Upper lobe of left lung (tissue), 6 donors: ENCODE results near the gene MPI. TPM values are rescaled to one million over a fixed set of nuclear protein-coding genes. Genes with fewer than 3 reads are reported as not detected.

Experiments
- ATAC-seq, 2 donors: fragments of 200-7000 bp; cut with Tn5 transposase; one replicate each; pipeline ENCODE4 v1.9.1; 2022; ENCODE audit warnings: mild to moderate bottlenecking in 2 of 2, moderate library complexity in 2 of 2; ENCODE audit not compliant: low FRiP score in 2 of 2
- DNase-seq, 2 donors: peaks; one replicate each; pipeline ENCODE4 v3.0.0-alpha.2; 2019 to 2020
- H3K27ac ChIP-seq, 4 donors: fragments of 200-600 bp; sonication (generic); one replicate each; pipeline ENCODE4 v1.5.1; 2016 to 2019
- H3K27me3 ChIP-seq, 4 donors: fragments of 200-600 bp; sonication (generic); one replicate each; pipeline ENCODE4 v1.5.1; 2017 to 2019
- H3K36me3 ChIP-seq, 4 donors: fragments of 200-600 bp; sonication (generic); one replicate each; pipeline ENCODE4 v1.5.1; 2016 to 2019
- H3K4me1 ChIP-seq, 4 donors: fragments of 200-600 bp; sonication (generic); one replicate each; pipeline ENCODE4 v1.5.1; 2018 to 2019
- H3K4me3 ChIP-seq, 4 donors: fragments of 200-600 bp; sonication (generic); one replicate each; pipeline ENCODE4 v1.5.1; 2017 to 2019; ENCODE audit warnings: mild to moderate bottlenecking in 2 of 4, moderate library complexity in 1 of 4
- H3K9me3 ChIP-seq, 4 donors: fragments of 200-600 bp; sonication (generic); one replicate each; pipeline ENCODE4 v1.5.1; 2018 to 2019
- EP300 ChIP-seq, 4 donors: sonication (generic); formaldehyde crosslinking; IDR thresholded peaks; one replicate each; pipeline ENCODE4 v1.5.1; 2017; ENCODE audit warnings: antibody characterized with exemption in 4 of 4, control low read depth in 2 of 4
- POLR2A ChIP-seq, 4 donors: fragments of 450-650 bp; IDR thresholded peaks; one replicate each; pipeline ENCODE4 v1.5.1; 2016 to 2017; ENCODE audit warnings: antibody characterized with exemption in 4 of 4, mild to moderate bottlenecking in 2 of 4
- POLR2AphosphoS5 ChIP-seq, 2 donors: sonication (generic); formaldehyde crosslinking; IDR thresholded peaks; one replicate each; pipeline ENCODE4 v1.5.1; 2017; ENCODE audit warnings: antibody characterized with exemption in 2 of 2
- WGBS, 2 donors: methylation state at CpG; one replicate each; pipeline ENCODE4 v1.1.5; 2017 to 2018; 5-methylcytosine and 5-hydroxymethylcytosine counted together
- small RNA-seq, 4 donors: library from RNA; depleted of rRNA; stranded (forward); fragments of <200 nt; gene quantifications; one replicate each; pipeline ENCODE3, GENCODE V24; 2016
- total RNA-seq, 6 donors: library from RNA; depleted of rRNA in 4 of 6; stranded (reverse); fragments of >200 nt in 4 of 6; gene quantifications; one replicate each; pipeline versions ENCODE4 v1.1.0 to v1.2.1, GENCODE V29; 2016 to 2021
- TF ChIP-seq, protein P1 (sequence below), 6 experiments: fragments of 450-650 bp in 4 of 6; fragments of 200-600 bp in 2 of 6; sonication (generic) in 2 of 6; IDR thresholded peaks; one replicate each; pipeline ENCODE4 v1.5.1; 2016 to 2019; ENCODE audit warnings: antibody characterized with exemption in 6 of 6
- donor health status: DM: no; HTN: no; CAD: no; lungs with moderate emphysema.
- donor health status: DM: no; HTN: yes; CAD: no; lungs with severe emphysema.

The MPI gene
- total RNA-seq, 6 donors from 2014 or later: 21.0 to 40.6 (median 30.2) TPM

DNA sequence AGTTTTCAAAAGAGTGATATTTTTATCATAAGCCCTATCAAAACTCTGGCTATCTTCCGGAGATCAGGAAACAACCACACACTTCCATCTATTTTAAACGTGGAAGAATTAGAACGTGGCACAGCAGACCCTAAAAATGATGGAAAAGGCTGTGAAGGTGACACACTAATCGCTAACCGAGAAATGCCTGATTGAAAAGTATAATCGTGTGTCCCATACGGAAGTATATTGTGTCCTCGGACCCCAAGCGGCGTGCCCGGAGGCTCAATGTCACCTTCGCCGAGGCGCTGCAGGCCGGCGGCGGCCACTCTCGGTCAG is 47.4 kb downstream of the MPI start:
- DNase-seq (no peak), ATAC-seq (no peak)
- peak overlapping the region; percentile 92 to 97 (median 94) for H3K27ac ChIP-seq
- 0 to 1% methylated on average over 7 to 8 of the region's 18 CpGs for WGBS, 2 donors
- no peaks in the 10 kb centered on the region for H3K27me3 ChIP-seq
- peaks cover 23 to 32% (median 26%) of the 10 kb centered on the region in 4 donors for H3K4me1 ChIP-seq
- H3K36me3 ChIP-seq: no peaks in the 10 kb centered on the region
- peak overlapping the region; percentile 66 to 81 (median 79) for H3K4me3 ChIP-seq
- no peaks in the 10 kb centered on the region for H3K9me3 ChIP-seq
- TF ChIP-seq POLR2A (IDR thresholded peaks at IDR 0.05) (no peak), EP300 (IDR thresholded peaks at IDR 0.05) (no peak), POLR2AphosphoS5 (IDR thresholded peaks at IDR 0.05) (no peak)
- TF ChIP-seq, protein P1, sequence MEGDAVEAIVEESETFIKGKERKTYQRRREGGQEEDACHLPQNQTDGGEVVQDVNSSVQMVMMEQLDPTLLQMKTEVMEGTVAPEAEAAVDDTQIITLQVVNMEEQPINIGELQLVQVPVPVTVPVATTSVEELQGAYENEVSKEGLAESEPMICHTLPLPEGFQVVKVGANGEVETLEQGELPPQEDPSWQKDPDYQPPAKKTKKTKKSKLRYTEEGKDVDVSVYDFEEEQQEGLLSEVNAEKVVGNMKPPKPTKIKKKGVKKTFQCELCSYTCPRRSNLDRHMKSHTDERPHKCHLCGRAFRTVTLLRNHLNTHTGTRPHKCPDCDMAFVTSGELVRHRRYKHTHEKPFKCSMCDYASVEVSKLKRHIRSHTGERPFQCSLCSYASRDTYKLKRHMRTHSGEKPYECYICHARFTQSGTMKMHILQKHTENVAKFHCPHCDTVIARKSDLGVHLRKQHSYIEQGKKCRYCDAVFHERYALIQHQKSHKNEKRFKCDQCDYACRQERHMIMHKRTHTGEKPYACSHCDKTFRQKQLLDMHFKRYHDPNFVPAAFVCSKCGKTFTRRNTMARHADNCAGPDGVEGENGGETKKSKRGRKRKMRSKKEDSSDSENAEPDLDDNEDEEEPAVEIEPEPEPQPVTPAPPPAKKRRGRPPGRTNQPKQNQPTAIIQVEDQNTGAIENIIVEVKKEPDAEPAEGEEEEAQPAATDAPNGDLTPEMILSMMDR (IDR thresholded peaks at IDR 0.05): no peak

DNA sequence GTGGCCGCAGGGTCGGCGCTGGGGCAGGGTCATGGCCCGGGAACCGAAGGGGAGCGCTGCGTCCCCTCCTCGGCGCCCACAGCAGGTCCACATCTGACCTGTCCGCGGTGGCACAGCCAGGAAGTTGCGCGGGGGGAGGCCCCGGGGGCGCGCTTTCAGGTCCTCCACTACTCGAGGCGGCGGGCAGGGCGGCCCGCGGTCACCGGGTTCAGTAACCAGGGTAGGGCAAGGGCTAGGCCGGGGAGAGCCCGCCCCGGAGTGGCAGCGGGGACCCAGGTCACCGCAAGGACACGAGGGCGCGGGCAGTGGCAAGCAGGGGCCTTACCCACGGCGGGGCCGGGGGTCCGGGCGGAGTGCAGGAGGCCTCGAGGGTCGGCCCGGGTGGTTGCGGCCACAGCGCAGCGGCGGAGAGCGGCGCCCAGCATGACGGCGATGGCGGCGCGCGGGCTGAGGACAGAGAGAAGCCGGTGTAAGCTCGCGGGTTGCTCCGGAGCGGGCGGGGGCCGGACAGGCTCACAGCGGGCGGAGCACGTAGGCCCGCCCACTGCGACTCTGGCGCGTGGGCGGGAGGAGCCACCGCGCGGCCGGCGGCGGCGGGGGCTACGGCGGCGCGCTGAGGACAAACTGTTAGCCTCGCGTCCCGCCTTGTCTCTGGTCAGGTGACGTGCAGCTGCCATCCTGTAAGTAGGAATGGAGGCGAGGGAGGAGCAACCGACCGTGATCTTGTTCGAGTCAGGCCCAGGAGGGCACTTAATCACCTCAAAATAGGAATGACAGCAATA is 47.9 kb downstream of the MPI start, which contains the start of gene COX5A:
COX5A (minus strand) TSS at position 484 of the 782 bp plus-strand sequence; CDS start at position 425, 59 bp downstream.
- H3K27me3 ChIP-seq: no peaks in the 10 kb centered on the region
- H3K27ac ChIP-seq: peak within 1 kb of the TSS; percentile 92 to 97 (median 94)
- DNase-seq (peak; percentile 97 to 98), ATAC-seq (peak; percentile 98 to 99)
- peaks cover 23 to 32% (median 26%) of the 10 kb centered on the region in 4 donors for H3K4me1 ChIP-seq
- H3K9me3 ChIP-seq: no peaks in the 10 kb centered on the region
- peak within 1 kb of the TSS; percentile 66 to 81 (median 79) for H3K4me3 ChIP-seq
- TF ChIP-seq, protein P1 (IDR thresholded peaks at IDR 0.05): peak in 3 of 6 experiments; percentile 30 to 42 (median 32)
- peak in 3 of 4 donors; percentile 71 to 91 (median 82) for TF ChIP-seq POLR2A (IDR thresholded peaks at IDR 0.05)
- peak in 1 of 4 donors; percentile 58 for TF ChIP-seq EP300 (IDR thresholded peaks at IDR 0.05)
- peak; percentile 71 to 88 for TF ChIP-seq POLR2AphosphoS5 (IDR thresholded peaks at IDR 0.05)
- H3K36me3 ChIP-seq: no peaks in the 10 kb centered on the region
- 0% methylated on average over 10 of the region's 85 CpGs; no CpG with 5 or more reads in 1 of the 2 donors for WGBS, 2 donors

- ATAC-seq (peak; percentile 88 to 89), DNase-seq (peak in 1 of 2 donors; percentile 62)
- Histone ChIP-seq H3K27ac (no peak overlapping the region), H3K4me1 (peaks cover 9 to 16% (median 14%) of the 10 kb centered on the region in 4 donors), H3K27me3 (no peaks in the 10 kb centered on the region), H3K4me3 (no peak overlapping the region), H3K9me3 (no peaks in the 10 kb centered on the region), H3K36me3 (no peaks in the 10 kb centered on the region)
- TF ChIP-seq, protein P1 (IDR thresholded peaks at IDR 0.05): peak; percentile 93 to 98 (median 96)
- no peak for TF ChIP-seq EP300 (IDR thresholded peaks at IDR 0.05)
- WGBS, 2 donors: 46 to 54% methylated on average over 7 of the region's 7 CpGs
Observed at GRCh38 chr15:74950078-74950908, 60.5 kb downstream of the MPI start.

- no peaks in the 10 kb centered on the region for H3K36me3 ChIP-seq
- 70 to 89% methylated on average over 3 of the region's 3 CpGs for WGBS, 2 donors
- DNase-seq (no peak), ATAC-seq (peak in 1 of 2 donors; percentile 4)
- no peak overlapping the region for H3K4me3 ChIP-seq
- H3K9me3 ChIP-seq: no peaks in the 10 kb centered on the region
- TF ChIP-seq EP300 (IDR thresholded peaks at IDR 0.05) (no peak), POLR2A (IDR thresholded peaks at IDR 0.05) (no peak), POLR2AphosphoS5 (IDR thresholded peaks at IDR 0.05) (no peak)
- TF ChIP-seq, protein P1 (IDR thresholded peaks at IDR 0.05): no peak
- H3K27me3 ChIP-seq: no peaks in the 10 kb centered on the region
- no peak overlapping the region for H3K27ac ChIP-seq
- H3K4me1 ChIP-seq: peaks cover 14 to 24% (median 21%) of the 10 kb centered on the region in 4 donors
Observed at GRCh38 chr15:74951006-74951405, 61.2 kb downstream of the MPI start.

Small RNA genes lying within 50 kb of the gene (small RNA-seq; reads per million reads assigned to genes)
- 0.25 to 0.44 (median 0.31) reads per million in 4 donors for gene MIR6882

Other genes starting within 250 kb of the MPI start
- gene EDC3, start 194.0 kb upstream of the MPI start, total RNA-seq: 10 to 100 TPM; 16.7 to 43.0 (median 27.7) TPM
- 1 to 10 TPM in 2 of 6 donors, under 1 TPM in 3, not detected in 1; 0.46 to 6.1 (median 0.92) TPM for gene CYP1A1, start 164.5 kb upstream of the MPI start, total RNA-seq
- under 1 TPM in 2 of 6 donors, not detected in 4; 0.15 to 0.80 TPM for gene CYP1A2, start 141.2 kb upstream of the MPI start, total RNA-seq
- gene CSK, start 108.0 kb upstream of the MPI start, total RNA-seq: 100 to 1,000 TPM in 1 of 6 donors, 10 to 100 TPM in 5; 32.7 to 104 (median 64.8) TPM
- gene LMAN1L, start 77.2 kb upstream of the MPI start, total RNA-seq: 1 to 10 TPM in 1 of 6 donors, not detected in 5; 1.0 TPM
- not detected for gene CPLX3, start 63.4 kb upstream of the MPI start, total RNA-seq
- 100 to 1,000 TPM in 1 of 6 donors, 10 to 100 TPM in 5; 40.6 to 158 (median 65.0) TPM for gene ULK3, start 46.9 kb upstream of the MPI start, total RNA-seq
- gene SCAMP2, start 16.7 kb upstream of the MPI start, total RNA-seq: 100 to 1,000 TPM in 5 of 6 donors, 10 to 100 TPM in 1; 82.8 to 155 (median 130) TPM
- gene FAM219B, start 16.8 kb downstream of the MPI start, total RNA-seq: 100 to 1,000 TPM in 1 of 6 donors, 10 to 100 TPM in 5; 49.3 to 122 (median 71.5) TPM
- gene COX5A, start 48.0 kb downstream of the MPI start, total RNA-seq: 100 to 1,000 TPM in 2 of 6 donors, 10 to 100 TPM in 4; 50.9 to 168 (median 93.0) TPM
- gene RPP25, start 66.7 kb downstream of the MPI start, total RNA-seq: 10 to 100 TPM in 5 of 6 donors, 1 to 10 TPM in 1; 9.4 to 28.4 (median 19.2) TPM
- gene SCAMP5, start 105.5 kb downstream of the MPI start, total RNA-seq: 10 to 100 TPM in 1 of 6 donors, 1 to 10 TPM in 5; 1.0 to 12.3 (median 3.0) TPM
- 10 to 100 TPM in 4 of 6 donors, 1 to 10 TPM in 2; 8.2 to 21.0 (median 12.6) TPM for gene PPCDC, start 133.5 kb downstream of the MPI start, total RNA-seq